A673 (cell line): ENCODE results near the gene ELOA2. TPM values are rescaled to one million over a fixed set of nuclear protein-coding genes. Genes with fewer than 3 reads are reported as not detected.
"Not testable (repeated sequence)": the region's sequence is repeated elsewhere in the genome, so short reads cannot be mapped to it uniquely, and the experiment has no call there.

Source experiments
- BruUV-seq: library from RNA; stranded (reverse); fragments of 400-500 nt; replicated peaks from 2 replicates; lab custom pipeline; 2021; lab: Mats Ljungman, UMichigan
- CTCF ChIA-PET: fragments of 300-600 bp; sonication (Branson Sonifier 250); formaldehyde crosslinking; loops from one replicate; lab custom pipeline; 2022; ENCODE audit warnings: antibody characterized with exemption; lab: Charles Lee
- POLR2A ChIA-PET: fragments of 300-600 bp; sonication (Branson Sonifier 250); formaldehyde crosslinking; loops from one replicate; lab custom pipeline; 2022; ENCODE audit warnings: antibody characterized with exemption; ENCODE audit not compliant: low non-redundant PET; lab: Charles Lee
- DNase-seq: peaks from one replicate; pipeline ENCODE4 v3.0.0-alpha.2; 2015; ENCODE audit warnings: low spot score
- H3K27ac ChIP-seq: fragments of 200-600 bp; sonication (generic); 2 replicates; pipeline ENCODE4 v1.5.1; 2016; ENCODE audit warnings: mixed run types, low read depth, mild to moderate bottlenecking, mixed read lengths, antibody characterized with exemption, low read length; ENCODE audit not compliant: poor library complexity, severe bottlenecking
- H3K27me3 ChIP-seq: fragments of 200-600 bp; sonication (generic); replicated peaks from 2 replicates; pipeline ENCODE4 v1.6.1; 2017; ENCODE audit warnings: mixed run types, low read depth, mild to moderate bottlenecking, mixed read lengths, antibody characterized with exemption, low read length; ENCODE audit not compliant: insufficient read depth, poor library complexity
- H3K36me3 ChIP-seq: fragments of 200-600 bp; sonication (generic); 2 replicates; pipeline ENCODE4 v1.6.1; 2016; ENCODE audit warnings: mixed run types, mild to moderate bottlenecking, mixed read lengths, antibody characterized with exemption, low read length; ENCODE audit not compliant: insufficient read depth, poor library complexity, severe bottlenecking
- H3K4me1 ChIP-seq: fragments of 200-600 bp; sonication (generic); 2 replicates; pipeline ENCODE4 v1.6.1; 2017; ENCODE audit warnings: mixed run types, mild to moderate bottlenecking, mixed read lengths, antibody characterized with exemption, low read length; ENCODE audit not compliant: insufficient read depth, poor library complexity, severe bottlenecking
- H3K4me3 ChIP-seq: fragments of 200-600 bp; sonication (generic); 2 replicates; pipeline ENCODE4 v1.5.1; 2016; ENCODE audit warnings: low read depth, mixed run types, mild to moderate bottlenecking, mixed read lengths, low read length; ENCODE audit not compliant: poor library complexity, severe bottlenecking
- H3K9me3 ChIP-seq: fragments of 200-600 bp; sonication (generic); 2 replicates; pipeline ENCODE4 v1.6.1; 2016; ENCODE audit warnings: mixed run types, low read depth, mild to moderate bottlenecking, mixed read lengths, antibody characterized with exemption, low read length; ENCODE audit not compliant: poor library complexity, severe bottlenecking
- intact Hi-C: fragments of 100-400 bp; cut with micrococcal nuclease; formaldehyde crosslinking; loops from one replicate; pipeline ENCODE4 v1.10.0; 2022; ENCODE audit not compliant: unreplicated experiment
- total RNA-seq: library from RNA; stranded (reverse); gene quantifications from 2 replicates; pipeline ENCODE4 v1.2.3, GENCODE V29; 2021

ELOA2 gene
- total RNA-seq, 1 experiment from 2014 or later, result not detected

GRCh38 chr18:47025557-47026174, 9.8 kb downstream of the ELOA2 start:
- H3K4me3 ChIP-seq, DNase-seq, H3K9me3 ChIP-seq, H3K4me1 ChIP-seq, H3K27me3 ChIP-seq, POLR2A ChIA-PET, CTCF ChIA-PET, intact Hi-C loops, H3K27ac ChIP-seq, H3K36me3 ChIP-seq: not testable (repeated sequence)
- BruUV-seq, result TSS peak; percentile 51

GRCh38 chr18:47023769-47024465, 11.5 kb downstream of the ELOA2 start:
- POLR2A ChIA-PET, H3K27me3 ChIP-seq, H3K4me3 ChIP-seq, CTCF ChIA-PET, H3K4me1 ChIP-seq, DNase-seq, intact Hi-C loops, BruUV-seq, H3K36me3 ChIP-seq, H3K27ac ChIP-seq, H3K9me3 ChIP-seq: not testable (repeated sequence)

- H3K4me1 ChIP-seq, H3K4me3 ChIP-seq, H3K27me3 ChIP-seq, H3K36me3 ChIP-seq, BruUV-seq, H3K27ac ChIP-seq, CTCF ChIA-PET, intact Hi-C loops, H3K9me3 ChIP-seq, POLR2A ChIA-PET, DNase-seq: not testable (repeated sequence)
Observed at GRCh38 chr18:47022821-47023220, 12.6 kb downstream of the ELOA2 start.

GRCh38 chr18:47020757-47021156, 14.7 kb downstream of the ELOA2 start:
- intact Hi-C loops, POLR2A ChIA-PET: not testable (repeated sequence)

GRCh38 chr18:47019870-47020269, 15.6 kb downstream of the ELOA2 start:
- H3K4me3 ChIP-seq, H3K9me3 ChIP-seq, DNase-seq, H3K4me1 ChIP-seq, CTCF ChIA-PET, POLR2A ChIA-PET, H3K27ac ChIP-seq, intact Hi-C loops, H3K27me3 ChIP-seq, BruUV-seq, H3K36me3 ChIP-seq: not testable (repeated sequence)

More at GRCh38 chr18:47020757-47021156, 14.7 kb downstream of the ELOA2 start:
- H3K9me3 ChIP-seq, H3K36me3 ChIP-seq, H3K4me1 ChIP-seq, H3K27me3 ChIP-seq, BruUV-seq, DNase-seq, CTCF ChIA-PET, H3K27ac ChIP-seq, H3K4me3 ChIP-seq: not testable (repeated sequence)

Other genes with a start within 250 kb of the ELOA2 start
- gene PIAS2, start 118.1 kb downstream of the ELOA2 start, total RNA-seq, result 72.8 and 78.7 TPM in 2 replicates
- 10.6 and 15.4 TPM in 2 replicates for gene KATNAL2, start 118.0 kb downstream of the ELOA2 start, total RNA-seq
- 49.9 and 59.0 TPM in 2 replicates for gene HDHD2, start 114.9 kb upstream of the ELOA2 start, total RNA-seq
- 16.6 and 17.7 TPM in 2 replicates for gene IER3IP1, start 140.7 kb upstream of the ELOA2 start, total RNA-seq
- gene SKOR2, start 216.0 kb upstream of the ELOA2 start, total RNA-seq, result not detected in 2 replicates